ENCODE data around the gene AFF3.

AFF3 gene

DNA sequence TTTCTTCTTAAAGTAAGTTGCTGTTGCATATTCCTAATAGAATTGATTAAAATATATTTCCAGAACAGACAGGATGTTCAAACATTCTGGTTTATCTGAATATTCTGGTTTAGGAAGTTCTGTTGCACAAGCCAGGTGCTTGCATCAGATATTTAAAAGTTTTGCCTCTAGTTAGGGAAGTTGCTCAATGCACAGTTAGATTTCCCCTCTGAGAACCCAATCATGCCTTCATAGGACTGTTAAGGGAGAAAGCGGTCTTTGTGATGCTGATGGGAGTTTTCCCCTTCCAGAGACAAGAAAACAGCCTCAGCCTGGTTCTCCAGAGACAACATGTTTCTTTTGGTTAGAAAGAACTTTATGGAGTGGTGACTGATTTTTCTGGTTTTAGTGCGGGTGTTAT lies 587.0 kb downstream of the AFF3 start:
- Histone ChIP-seq H3K4me3 (ENCODE audit: low read length) (no peak overlapping the region), H4K20me1 (ENCODE audit: insufficient read depth, low read length) (no peaks in the 10 kb centered on the region), H3K4me2 (ENCODE audit: low read depth, low read length) (no peak overlapping the region), H3F3A (ENCODE audit: insufficient read depth, low read length) (no peaks in the 10 kb centered on the region), H3K36me3 (replicated peaks; ENCODE audit: insufficient read depth, low read length) (no peaks in the 10 kb centered on the region), H3K79me2 (ENCODE audit: low read length) (no peaks in the 10 kb centered on the region), H3K9me3 (replicated peaks; ENCODE audit: insufficient read depth, low read length) (no peaks in the 10 kb centered on the region), H3K9me2 (replicated peaks; ENCODE audit: insufficient read depth, low read length) (no peaks in the 10 kb centered on the region), H3K4me1 (ENCODE audit: low read length) (no peaks in the 10 kb centered on the region), H3K27me3 (replicated peaks; ENCODE audit: insufficient read depth, low read length) (no peaks in the 10 kb centered on the region), H3K9ac (ENCODE audit: low read length) (no peak overlapping the region), H3K27ac (ENCODE audit: low read length) (no peak overlapping the region), H2AFZ (ENCODE audit: low read length) (no peak overlapping the region)
- TF ChIP-seq CTCF (IDR thresholded peaks at IDR 0.05; ENCODE audit: low read length), result no peak
- TF ChIP-seq EZH2 (optimal IDR thresholded peaks at IDR 0.05; ENCODE audit: low read depth, low read length), result no peak
- no peak for TF ChIP-seq EZH2phosphoT487 (IDR thresholded peaks at IDR 0.05; ENCODE audit: low read length)
- no peak for DNase-seq

- no peaks in the 10 kb centered on the region for H3K36me3 ChIP-seq (replicated peaks; ENCODE audit: insufficient read depth, low read length)
Measured at GRCh38 chr2:99554871-99555270, 587.5 kb downstream of the AFF3 start.

DNA sequence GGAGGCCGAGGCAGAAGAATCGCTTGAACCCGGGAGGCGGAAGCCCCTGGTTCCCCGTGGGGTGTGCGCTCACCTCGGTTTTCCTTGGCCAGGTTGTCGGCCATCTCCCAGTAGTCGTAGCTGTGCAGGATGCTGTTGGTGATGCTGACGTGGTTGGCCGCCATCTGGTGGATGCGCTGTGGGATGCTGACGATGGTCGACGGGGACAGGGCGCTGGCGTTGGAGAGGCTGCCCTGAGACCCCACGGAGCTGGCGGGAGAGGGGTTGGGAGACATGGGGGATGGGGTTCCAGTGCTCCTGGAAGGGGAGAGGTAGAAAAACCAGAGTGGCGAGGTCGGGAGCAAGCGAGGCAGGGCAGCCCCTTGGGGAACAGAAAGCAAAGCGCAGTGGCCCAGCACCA lies 588.2 kb downstream of the AFF3 start:
- Histone ChIP-seq H3K9me3 (replicated peaks; ENCODE audit: insufficient read depth, low read length) (no peaks in the 10 kb centered on the region), H3K36me3 (replicated peaks; ENCODE audit: insufficient read depth, low read length) (no peaks in the 10 kb centered on the region), H3F3A (ENCODE audit: insufficient read depth, low read length) (no peaks in the 10 kb centered on the region), H3K79me2 (ENCODE audit: low read length) (no peaks in the 10 kb centered on the region), H3K4me2 (ENCODE audit: low read depth, low read length) (no peak overlapping the region), H3K9me2 (replicated peaks; ENCODE audit: insufficient read depth, low read length) (no peaks in the 10 kb centered on the region), H3K9ac (ENCODE audit: low read length) (no peak overlapping the region), H4K20me1 (ENCODE audit: insufficient read depth, low read length) (no peaks in the 10 kb centered on the region), H3K4me1 (ENCODE audit: low read length) (no peaks in the 10 kb centered on the region), H3K4me3 (ENCODE audit: low read length) (no peak overlapping the region), H3K27ac (ENCODE audit: low read length) (no peak overlapping the region), H2AFZ (ENCODE audit: low read length) (no peak overlapping the region), H3K27me3 (replicated peaks; ENCODE audit: insufficient read depth, low read length) (no peaks in the 10 kb centered on the region)
- DNase-seq, result no peak
- no peak for TF ChIP-seq EZH2 (optimal IDR thresholded peaks at IDR 0.05; ENCODE audit: low read depth, low read length)
- no peak for TF ChIP-seq CTCF (IDR thresholded peaks at IDR 0.05; ENCODE audit: low read length)
- TF ChIP-seq EZH2phosphoT487 (IDR thresholded peaks at IDR 0.05; ENCODE audit: low read length), result no peak

More at GRCh38 chr2:99554871-99555270, 587.5 kb downstream of the AFF3 start:
- no peak for DNase-seq
- Histone ChIP-seq H3K4me1 (ENCODE audit: low read length) (no peaks in the 10 kb centered on the region), H3K9me3 (replicated peaks; ENCODE audit: insufficient read depth, low read length) (no peaks in the 10 kb centered on the region), H3K9ac (ENCODE audit: low read length) (no peak overlapping the region), H2AFZ (ENCODE audit: low read length) (no peak overlapping the region), H3K79me2 (ENCODE audit: low read length) (no peaks in the 10 kb centered on the region), H3F3A (ENCODE audit: insufficient read depth, low read length) (no peaks in the 10 kb centered on the region), H3K4me3 (ENCODE audit: low read length) (no peak overlapping the region), H3K4me2 (ENCODE audit: low read depth, low read length) (no peak overlapping the region), H3K27ac (ENCODE audit: low read length) (no peak overlapping the region), H3K9me2 (replicated peaks; ENCODE audit: insufficient read depth, low read length) (no peaks in the 10 kb centered on the region), H4K20me1 (ENCODE audit: insufficient read depth, low read length) (no peaks in the 10 kb centered on the region), H3K27me3 (replicated peaks; ENCODE audit: insufficient read depth, low read length) (no peaks in the 10 kb centered on the region)
- TF ChIP-seq CTCF (IDR thresholded peaks at IDR 0.05; ENCODE audit: low read length) (no peak), EZH2 (optimal IDR thresholded peaks at IDR 0.05; ENCODE audit: low read depth, low read length) (no peak), EZH2phosphoT487 (IDR thresholded peaks at IDR 0.05; ENCODE audit: low read length) (no peak)
